HepG2 (cell line): ENCODE data around the gene HEBP1. TPM values are rescaled to one million over a fixed set of nuclear protein-coding genes. Genes with fewer than 3 reads are reported as not detected.

Experiments
- EEA1 ChIP-seq: sonication (generic); formaldehyde crosslinking; IDR thresholded peaks from 2 replicates; pipeline ENCODE4 v1.5.1; 2020; ENCODE audit warnings: mild to moderate bottlenecking, missing genetic modification reagents, borderline replicate concordance
- KAT2B ChIP-seq: fragments of 150-350 bp; IDR thresholded peaks from 2 replicates; pipeline ENCODE4 v1.6.1; 2014; ENCODE audit warnings: low read depth, low read length, borderline replicate concordance
- KIAA2018 ChIP-seq: sonication (generic); formaldehyde crosslinking; IDR thresholded peaks from 2 replicates; pipeline ENCODE4 v1.5.0; 2020; ENCODE audit warnings: mild to moderate bottlenecking, missing genetic modification reagents, borderline replicate concordance
- MIER3 ChIP-seq: IDR thresholded peaks from 2 replicates; pipeline ENCODE4 v1.6.1; 2016; ENCODE audit warnings: missing compliant biosample characterization, borderline replicate concordance
- NR2F6 ChIP-seq, 2 experiments: IDR thresholded peaks; 2 replicates each; pipeline ENCODE4 v1.6.1; 2016; ENCODE audit warnings: antibody characterized with exemption in 1 of 2, mild to moderate bottlenecking in 1 of 2
- PHF20 ChIP-seq: sonication (generic); formaldehyde crosslinking; IDR thresholded peaks from 2 replicates; pipeline ENCODE4 v1.5.0; 2020; ENCODE audit warnings: mild to moderate bottlenecking, missing genetic modification reagents
- PRDM4 ChIP-seq: sonication (generic); formaldehyde crosslinking; IDR thresholded peaks from 2 replicates; pipeline ENCODE4 v1.9.0; 2021; ENCODE audit warnings: missing genetic modification reagents, borderline replicate concordance
- SP4 ChIP-seq: sonication (generic); formaldehyde crosslinking; IDR thresholded peaks from 2 replicates; pipeline ENCODE4 v1.8.1; 2023; ENCODE audit warnings: mild to moderate bottlenecking, missing genetic modification reagents
- ZBTB14 ChIP-seq: sonication (generic); formaldehyde crosslinking; IDR thresholded peaks from 2 replicates; pipeline ENCODE4 v1.4.0; 2020; ENCODE audit warnings: missing genetic modification reagents
- ZBTB42 ChIP-seq: sonication (generic); formaldehyde crosslinking; IDR thresholded peaks from 2 replicates; pipeline ENCODE4 v1.5.0; 2020; ENCODE audit warnings: mild to moderate bottlenecking, missing genetic modification reagents
- ZNF331 ChIP-seq: sonication (generic); formaldehyde crosslinking; IDR thresholded peaks from 2 replicates; pipeline ENCODE4 v1.4.0; 2020; ENCODE audit warnings: missing genetic modification reagents
- ZNF333 ChIP-seq: sonication (generic); formaldehyde crosslinking; IDR thresholded peaks from 2 replicates; pipeline ENCODE4 v1.4.0; 2020; ENCODE audit warnings: mild to moderate bottlenecking, missing genetic modification reagents, borderline replicate concordance
- ZNF414 ChIP-seq: sonication (generic); formaldehyde crosslinking; IDR thresholded peaks from 2 replicates; pipeline ENCODE4 v1.5.0; 2020; ENCODE audit warnings: missing genetic modification reagents
- ZNF660 ChIP-seq: sonication (generic); formaldehyde crosslinking; IDR thresholded peaks from 2 replicates; pipeline ENCODE4 v1.5.1; 2020; ENCODE audit warnings: mild to moderate bottlenecking, low read depth, missing genetic modification reagents, borderline replicate concordance
- ZNF740 ChIP-seq: sonication (generic); formaldehyde crosslinking; IDR thresholded peaks from 2 replicates; pipeline ENCODE4 v1.4.0; 2020; ENCODE audit warnings: missing genetic modification reagents
- ZNF790 ChIP-seq: sonication (generic); formaldehyde crosslinking; IDR thresholded peaks from 2 replicates; pipeline ENCODE4 v1.8.0; 2022; ENCODE audit warnings: missing genetic modification reagents, mild to moderate bottlenecking, borderline replicate concordance
- polyA plus RNA-seq, 8 experiments: library from polyadenylated mRNA; depleted of rRNA in 3 of 8; stranded (reverse) in 7 of 8; unstranded in 1 of 8; fragments of >200 nt; fragmentation: Illumina TruSeq in 4 of 8; extraction: Trizol in 4 of 8; gene quantifications; 2 replicates each; pipeline versions ENCODE4 v1.2.1 to v1.2.3, GENCODE V29; 2011 to 2016; ENCODE audit warnings: low read depth in 4 of 8, missing spikeins in 1 of 8, mixed read lengths in 1 of 8; ENCODE audit not compliant: insufficient read depth in 1 of 8
- total RNA-seq, 5 experiments: library from RNA; depleted of rRNA; stranded (reverse); fragments of >200 nt; fragmentation: Illumina TruSeq; extraction: Trizol; gene quantifications; 2 replicates each; pipeline ENCODE4 v1.2.3, GENCODE V29; 2016; ENCODE audit warnings: low read depth in 1 of 5

Gene HEBP1
- total and polyA plus RNA-seq, 2 of the 13 experiments (the other 11 are each of a cell fraction or from before 2014, with no cell fraction given), result 7.8 to 9.4 TPM

GRCh38 chr12:12946686-12947355 lies 53.2 kb downstream of the HEBP1 start (continued):
- TF ChIP-seq PRDM4 (CRISPR knock-in tag), result no peak
- TF ChIP-seq ZNF333 (CRISPR knock-in tag), result no peak
- TF ChIP-seq ZNF414 (CRISPR knock-in tag), result no peak
- TF ChIP-seq ZNF331, result peak; percentile 59; the same call in 1 of the 2 replicates
- TF ChIP-seq ZNF790 (CRISPR knock-in tag), result no peak
- TF ChIP-seq ZBTB14 (CRISPR knock-in tag), result no peak
- TF ChIP-seq NR2F6 (IDR thresholded peaks at IDR 0.05), result no peak; the same call in 1 of the 2 replicates
- peak; percentile 31; the same call in 1 of the 2 replicates for TF ChIP-seq NR2F6 (CRISPR knock-in tag; IDR thresholded peaks at IDR 0.05)
- TF ChIP-seq EEA1, result no peak
- TF ChIP-seq KAT2B, result no peak
- no peak for TF ChIP-seq ZNF660 (CRISPR knock-in tag)
- TF ChIP-seq ZBTB42 (CRISPR knock-in tag), result no peak
- no peak for TF ChIP-seq KIAA2018 (CRISPR knock-in tag)
- TF ChIP-seq ZNF740 (CRISPR knock-in tag), result no peak
- no peak for TF ChIP-seq PHF20
- TF ChIP-seq SP4, result no peak
- TF ChIP-seq MIER3 (CRISPR knock-in tag), result no peak
